ENCODE data around the gene ATP2B2.

DNA sequence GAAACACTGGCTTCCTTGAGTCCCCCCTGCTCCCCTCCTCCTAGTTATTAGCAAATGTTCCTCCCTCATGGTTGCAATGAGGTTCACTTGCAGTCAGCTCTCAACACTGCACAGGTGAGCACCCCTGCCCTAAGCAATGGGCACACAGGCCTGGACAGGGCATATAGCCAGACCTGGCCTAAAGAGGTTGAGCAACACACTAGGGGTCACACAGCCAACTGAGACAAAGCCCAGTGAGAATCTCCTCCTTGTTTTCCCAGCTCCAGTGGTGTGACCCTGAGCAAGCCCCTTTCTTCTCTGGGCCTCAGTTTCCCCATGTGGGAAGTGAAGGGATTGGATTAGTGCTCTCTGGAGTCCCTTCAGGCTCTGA, 49.9 kb downstream of the ATP2B2 start:
- TF ChIP-seq CTCF (IDR thresholded peaks at IDR 0.05): no peak
- TF ChIP-seq POLR2A (IDR thresholded peaks at IDR 0.05): no peak

All from tibial nerve (tissue), 3 donors.